Activated CD8-positive, alpha-beta memory T cell treated with anti-CD3 and anti-CD28 coated beads, Interleukin-2, amount 50 U/mL, for 4 hours (primary cell): ENCODE measurements around the gene CPNE4.

Experiments used
- DNase-seq: peaks from one replicate; pipeline ENCODE4 v3.0.0-alpha.2; 2020

Gene CPNE4

GRCh38 chr3:131856171-131856570 is 178.6 kb downstream of the CPNE4 start:
- no peak for DNase-seq

DNA sequence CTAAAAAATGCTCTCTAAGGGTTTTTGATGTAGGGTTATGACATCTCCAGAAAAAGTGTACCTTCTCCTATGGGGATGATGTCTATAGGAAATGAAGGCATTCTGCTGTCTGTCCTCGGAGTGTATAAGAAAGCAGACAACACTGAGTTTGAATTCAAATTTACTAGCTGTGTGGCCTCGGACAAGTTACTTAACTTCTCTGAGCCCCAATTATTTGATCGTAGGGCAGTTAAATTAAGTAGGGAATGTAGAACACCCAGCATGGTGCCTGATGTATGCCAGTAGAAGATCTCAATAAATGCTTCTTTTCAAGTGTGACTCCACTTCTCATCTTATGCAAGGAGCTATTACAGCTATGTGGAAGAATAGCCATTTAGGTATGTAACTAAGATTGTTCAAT is 184.6 kb downstream of the CPNE4 start:
- DNase-seq = no peak

GRCh38 chr3:131849616-131850015 is 185.2 kb downstream of the CPNE4 start:
- DNase-seq = no peak

GRCh38 chr3:131847966-131848510 is 186.8 kb downstream of the CPNE4 start:
- no peak for DNase-seq

DNA sequence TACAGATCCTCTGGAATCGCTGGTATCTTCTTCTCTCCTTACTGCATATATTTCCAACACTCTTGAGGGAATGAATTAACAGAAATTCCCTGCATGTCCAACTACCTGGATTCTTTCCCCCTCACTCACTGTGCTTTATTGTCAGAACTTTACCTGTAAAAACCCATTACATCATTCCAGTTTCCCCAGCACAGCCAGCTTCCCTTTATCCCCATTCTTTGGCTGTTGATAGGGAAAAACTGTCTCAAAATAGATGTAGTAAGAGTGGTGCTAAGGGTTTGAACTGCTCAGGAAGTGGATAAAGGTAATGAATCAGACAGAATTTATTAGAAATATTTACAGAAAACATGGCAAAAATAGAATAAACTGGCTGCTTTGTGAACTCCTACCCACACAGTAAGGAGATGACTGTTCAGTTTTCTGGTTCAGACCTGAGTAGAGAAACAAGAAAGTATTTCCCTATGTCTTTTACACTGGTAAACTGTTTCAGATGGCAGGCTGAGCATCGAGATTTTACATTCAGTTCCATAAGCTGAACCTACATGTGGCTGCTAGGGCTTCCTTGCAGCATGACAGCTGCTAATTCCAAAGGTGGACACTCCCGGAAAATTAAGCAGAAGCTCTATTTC is 188.4 kb downstream of the CPNE4 start:
- no peak for DNase-seq

DNA sequence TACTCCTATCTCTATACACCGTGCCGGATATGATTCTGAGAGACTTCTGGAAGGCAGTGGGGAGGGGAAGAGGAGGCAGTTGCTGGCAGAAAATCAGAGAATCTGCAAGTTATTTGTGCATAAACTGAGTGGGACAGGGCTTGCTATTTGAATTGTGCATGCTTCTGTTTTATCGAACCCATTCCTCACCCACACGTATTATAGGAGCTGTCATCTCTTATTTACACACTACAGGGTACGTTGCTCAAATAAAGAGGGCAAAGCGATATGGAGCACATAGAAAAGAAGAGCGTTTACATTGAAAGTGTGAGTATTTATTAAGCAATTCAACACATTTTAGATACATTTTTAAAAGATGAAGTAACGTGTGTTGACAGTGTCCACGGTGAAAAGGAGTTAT is 191.6 kb downstream of the CPNE4 start:
- no peak for DNase-seq

DNA sequence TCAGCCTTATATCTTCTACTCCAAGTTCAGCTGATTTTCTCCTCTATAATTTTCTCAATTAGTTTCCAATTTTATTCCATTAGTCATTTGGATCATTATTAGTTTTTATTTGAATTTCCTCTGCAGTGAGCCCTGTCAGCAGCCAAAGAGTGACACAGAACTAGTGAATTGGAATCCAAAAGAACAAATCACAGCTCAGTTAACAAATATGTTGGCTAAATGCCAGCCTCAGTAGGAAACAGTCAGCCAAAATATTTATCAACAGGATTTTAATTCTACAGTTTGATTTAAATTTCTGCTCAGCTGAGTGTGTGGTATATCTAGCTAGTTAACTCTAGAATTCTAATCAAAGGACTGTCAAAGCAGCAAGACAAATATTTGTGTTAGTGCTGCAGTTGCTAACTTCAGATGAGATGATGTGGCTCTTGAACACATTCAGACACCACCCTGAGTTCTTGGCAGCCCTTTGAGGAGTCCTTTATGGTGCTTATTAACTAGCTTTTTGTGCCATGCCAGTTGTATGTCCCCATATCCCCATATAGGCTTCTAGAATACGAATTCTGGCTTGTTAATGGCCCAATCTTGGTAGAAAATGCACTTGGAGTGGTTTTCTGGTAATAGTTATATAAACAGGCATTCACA is 194.5 kb downstream of the CPNE4 start:
- DNase-seq = no peak

GRCh38 chr3:131835906-131836305 is 198.9 kb downstream of the CPNE4 start:
- no peak for DNase-seq

DNA sequence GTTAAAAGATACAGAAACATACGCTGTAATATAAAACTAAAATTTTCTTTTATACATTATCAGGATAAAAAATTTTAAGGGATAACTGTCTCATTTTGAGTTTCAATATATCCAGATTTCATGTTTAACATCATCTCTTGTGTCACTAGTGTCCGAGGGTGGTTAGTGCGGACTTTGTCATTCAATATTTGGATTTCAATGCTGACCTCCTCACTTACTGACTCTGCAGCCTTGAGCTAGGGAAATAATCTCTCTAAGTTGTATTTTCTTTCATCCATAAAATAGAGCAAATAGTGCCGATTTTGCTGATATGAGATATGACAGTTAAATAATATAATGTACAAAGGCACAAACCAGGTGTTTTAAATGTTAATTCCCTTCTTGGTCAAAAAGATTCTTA is 203.2 kb downstream of the CPNE4 start:
- no peak for DNase-seq

GRCh38 chr3:131821191-131821762 is 213.5 kb downstream of the CPNE4 start:
- DNase-seq = no peak

DNA sequence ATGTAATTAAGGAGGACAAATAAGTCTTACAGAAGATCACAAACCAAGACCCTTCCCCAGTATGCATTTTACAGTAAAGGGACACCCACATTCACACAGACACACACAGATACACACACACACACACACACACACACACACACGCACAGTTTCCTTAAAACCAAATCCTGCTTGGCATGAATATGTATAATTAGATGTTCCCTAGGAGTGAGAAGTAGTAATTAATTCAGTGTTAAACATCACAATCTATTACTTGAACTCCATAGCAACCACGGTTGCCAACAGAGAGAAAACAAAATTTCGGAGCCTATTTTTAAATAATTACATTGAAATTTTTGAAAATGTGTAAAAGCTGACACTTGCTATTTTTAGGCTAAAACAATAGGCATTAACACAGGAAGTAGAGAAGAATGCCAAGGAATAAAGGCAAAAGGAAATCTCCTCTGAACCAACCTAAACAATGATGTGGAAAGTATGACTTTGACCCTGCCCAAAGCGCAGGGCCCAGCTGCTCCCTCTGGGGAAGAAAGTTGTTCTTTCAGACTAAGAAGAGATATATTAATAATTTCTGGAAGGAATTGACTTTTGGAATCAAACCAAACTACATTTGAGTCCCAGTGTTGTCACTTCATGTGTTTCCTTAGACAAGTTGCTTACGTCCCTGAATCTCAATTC is 215.3 kb downstream of the CPNE4 start:
- DNase-seq = no peak

GRCh38 chr3:131812433-131812832 is 222.4 kb downstream of the CPNE4 start:
- no peak for DNase-seq

DNA sequence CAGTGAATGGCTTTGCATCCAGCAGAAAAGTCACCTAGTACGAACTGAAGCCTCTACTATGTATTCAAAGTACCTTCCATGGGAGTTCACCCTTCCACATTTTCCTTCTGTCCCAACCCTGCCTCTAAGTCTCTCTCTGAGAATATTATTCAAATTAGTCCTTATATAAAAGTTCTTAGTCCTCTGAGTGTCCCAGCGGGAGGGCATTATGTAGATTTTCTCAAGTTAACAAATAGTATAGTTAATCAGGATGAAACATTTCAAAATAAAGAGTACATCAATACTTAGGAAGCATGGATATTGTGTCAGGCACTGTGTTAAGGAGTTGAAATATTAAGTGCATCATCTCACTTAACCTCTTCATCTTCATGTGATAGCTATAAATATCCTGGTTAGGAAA is 223.3 kb downstream of the CPNE4 start:
- DNase-seq = no peak

GRCh38 chr3:131807822-131808221 is 227.0 kb downstream of the CPNE4 start:
- no peak for DNase-seq

DNA sequence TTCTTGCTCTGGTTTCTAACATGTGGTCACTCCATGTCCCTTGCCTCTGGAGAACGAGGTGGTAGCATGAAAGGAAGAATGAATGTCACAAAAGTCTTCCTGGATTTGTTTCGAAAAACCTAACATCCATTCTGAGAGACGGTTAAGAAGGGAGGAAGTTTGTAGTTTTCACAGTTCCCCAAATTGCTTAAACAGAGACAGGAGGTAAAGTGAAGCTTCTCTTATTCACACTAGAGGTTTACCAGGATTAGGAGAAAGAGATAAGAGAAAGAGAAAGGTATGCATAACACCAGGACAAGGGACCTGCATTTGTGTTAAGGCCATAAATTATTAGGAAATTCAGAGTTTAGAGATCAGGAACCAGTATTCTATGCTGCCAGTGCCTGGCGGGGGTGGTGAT is 228.1 kb downstream of the CPNE4 start:
- DNase-seq = no peak

- DNase-seq = no peak
Observed at GRCh38 chr3:131804565-131805133, 230.2 kb downstream of the CPNE4 start.

DNA sequence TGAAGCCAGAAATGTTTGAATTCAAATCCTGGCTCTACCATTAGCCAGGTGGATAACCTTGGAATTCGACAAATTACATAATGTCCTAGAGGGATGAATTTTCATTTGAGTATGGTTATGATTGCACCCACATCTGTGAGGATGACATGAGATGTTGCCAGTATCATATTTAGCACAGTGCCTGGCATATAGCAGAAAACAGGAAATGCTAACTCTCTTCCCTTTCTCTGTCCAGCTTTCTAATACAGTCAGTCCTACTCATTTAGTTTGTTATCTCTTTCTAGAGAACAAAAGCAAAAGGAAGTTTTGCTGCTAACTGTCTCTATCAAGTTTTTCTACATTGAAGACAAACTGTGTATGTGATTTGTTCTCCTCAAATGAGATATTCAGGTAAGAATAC is 231.7 kb downstream of the CPNE4 start:
- no peak for DNase-seq

DNA sequence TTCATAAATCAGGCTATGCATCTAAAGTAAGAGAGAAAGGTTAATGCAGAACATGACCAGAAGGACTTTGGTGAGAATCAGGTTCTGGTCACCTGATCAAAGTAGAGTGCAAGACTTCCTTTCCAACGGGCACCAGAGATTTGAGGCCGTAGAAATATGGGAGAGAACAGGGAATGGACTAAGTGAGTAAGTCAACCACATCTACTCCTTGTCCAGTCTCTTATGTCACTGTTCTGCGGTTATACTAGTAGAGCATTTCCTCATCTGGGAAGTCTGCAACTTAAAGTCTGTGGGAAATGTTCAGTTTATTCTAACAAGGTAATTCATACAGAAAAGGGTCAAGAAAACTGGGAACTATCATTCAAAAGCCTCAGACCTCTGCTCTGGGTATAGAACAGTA is 232.8 kb downstream of the CPNE4 start:
- no peak for DNase-seq

GRCh38 chr3:131801566-131801965 is 233.2 kb downstream of the CPNE4 start:
- no peak for DNase-seq

- DNase-seq = no peak
Observed at GRCh38 chr3:131797776-131798175, 237.0 kb downstream of the CPNE4 start.

GRCh38 chr3:131796558-131797198 is 238.1 kb downstream of the CPNE4 start:
- DNase-seq = no peak

GRCh38 chr3:131796111-131796510 is 238.7 kb downstream of the CPNE4 start:
- no peak for DNase-seq
